ENCODE data around the gene CCIN.

CCIN gene

DNA sequence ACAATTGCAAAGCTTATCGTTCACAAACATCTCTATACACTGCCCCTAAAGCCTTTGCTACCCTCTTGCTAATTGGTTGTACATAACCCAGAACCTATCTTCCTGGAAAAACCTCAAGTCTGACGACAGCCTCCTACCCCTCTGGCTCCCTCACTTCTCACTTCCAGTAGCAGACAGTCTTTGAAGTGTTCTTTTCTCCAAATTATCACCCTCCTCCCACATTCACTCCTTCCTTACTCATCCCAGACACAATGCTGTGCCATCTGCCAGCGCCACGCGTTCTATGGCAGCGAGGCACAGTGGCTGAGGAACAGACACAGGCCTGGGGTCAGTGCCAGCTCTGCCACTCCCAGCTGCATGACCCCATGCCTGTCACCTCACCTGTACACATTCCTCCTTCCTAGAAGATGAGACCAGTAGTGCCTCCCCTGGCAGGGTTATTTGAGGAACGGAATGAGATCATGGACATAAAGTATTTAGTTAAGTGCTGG, 49.3 kb downstream of the CCIN start:
- FAIRE-seq (no peak), DNase-seq (ENCODE audit: insufficient read length) (no peak)
- TF ChIP-seq POLR2A (IDR thresholded peaks at IDR 0.05; ENCODE audit: low read depth, low read length): no peak

Measured in GM12892 (cell line).